Islet of Langerhans (tissue), 1 donor: ENCODE measurements around the gene ARTN.

Source experiments
- FAIRE-seq: peaks from one replicate; lab custom pipeline; 2011; peaks lifted over from hg19 to GRCh38; lab: Jason Lieb, UNC

The ARTN gene

DNA sequence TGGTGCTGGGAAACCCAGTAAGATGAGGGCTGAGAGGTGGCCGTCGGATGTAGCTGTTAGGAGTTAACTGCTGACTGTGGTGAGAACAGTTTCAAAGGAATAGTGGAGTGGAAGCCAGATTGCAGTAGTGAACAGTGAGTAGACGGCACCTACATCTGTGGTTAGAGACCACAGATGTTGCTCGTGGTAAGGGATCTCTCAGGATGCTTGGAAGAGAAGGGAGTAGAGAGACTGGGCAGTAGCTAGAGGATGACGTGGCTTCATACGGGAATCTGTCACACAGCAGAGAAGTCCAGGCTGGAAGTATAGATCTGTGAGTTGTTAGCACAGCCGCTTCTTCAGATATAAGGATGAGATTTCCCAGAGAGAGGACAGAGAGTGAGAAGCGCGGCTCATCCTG lies 7.8 kb upstream of the ARTN start:
- FAIRE-seq = no peak

DNA sequence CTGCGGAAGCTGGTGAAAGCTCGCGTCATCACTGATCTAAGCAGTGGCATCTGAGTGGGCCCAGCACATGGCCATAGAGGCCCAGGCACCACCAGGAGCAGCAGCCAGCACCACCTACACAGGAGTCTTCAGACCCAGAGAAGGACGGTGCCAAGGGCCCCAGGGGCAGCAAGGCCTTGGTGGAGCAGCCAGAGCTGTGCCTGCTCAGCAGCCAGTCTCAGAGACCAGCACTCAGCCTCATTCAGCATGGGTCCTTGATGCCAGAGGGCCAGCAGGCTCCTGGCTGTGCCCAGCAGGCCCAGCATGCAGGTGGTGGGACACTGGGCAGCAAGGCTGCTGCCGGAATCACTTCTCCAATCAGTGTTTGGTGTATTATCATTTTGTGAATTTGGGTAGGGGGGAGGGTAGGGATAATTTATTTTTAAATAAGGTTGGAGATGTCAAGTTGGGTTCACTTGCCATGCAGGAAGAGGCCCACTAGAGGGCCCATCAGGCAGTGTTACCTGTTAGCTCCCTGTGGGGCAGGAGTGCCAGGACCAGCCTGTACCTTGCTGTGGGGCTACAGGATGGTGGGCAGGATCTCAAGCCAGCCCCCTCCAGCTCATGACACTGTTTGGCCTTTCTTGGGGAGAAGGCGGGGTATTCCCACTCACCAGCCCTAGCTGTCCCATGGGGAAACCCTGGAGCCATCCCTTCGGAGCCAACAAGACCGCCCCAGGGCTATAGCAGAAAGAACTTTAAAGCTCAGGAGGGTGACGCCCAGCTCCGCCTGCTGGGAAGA lies 3.2 kb upstream of the ARTN start:
- no peak for FAIRE-seq

DNA sequence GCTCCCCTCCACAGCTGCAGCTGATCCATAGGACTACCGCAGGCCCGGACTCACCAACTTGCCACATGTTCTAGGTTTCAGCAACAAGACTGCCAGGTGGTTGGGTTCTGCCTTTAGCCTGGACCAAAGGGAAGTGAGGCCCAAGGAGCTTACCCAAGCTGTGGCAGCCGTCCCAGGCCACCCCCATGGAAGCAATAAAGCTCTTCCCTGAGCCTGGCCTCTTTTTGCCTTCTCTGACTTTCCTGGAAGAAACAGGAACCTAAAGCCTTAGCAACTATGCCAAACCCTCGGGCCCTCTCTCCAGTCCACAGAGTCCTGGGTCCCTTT lies 2.7 kb upstream of the ARTN start:
- FAIRE-seq = no peak

DNA sequence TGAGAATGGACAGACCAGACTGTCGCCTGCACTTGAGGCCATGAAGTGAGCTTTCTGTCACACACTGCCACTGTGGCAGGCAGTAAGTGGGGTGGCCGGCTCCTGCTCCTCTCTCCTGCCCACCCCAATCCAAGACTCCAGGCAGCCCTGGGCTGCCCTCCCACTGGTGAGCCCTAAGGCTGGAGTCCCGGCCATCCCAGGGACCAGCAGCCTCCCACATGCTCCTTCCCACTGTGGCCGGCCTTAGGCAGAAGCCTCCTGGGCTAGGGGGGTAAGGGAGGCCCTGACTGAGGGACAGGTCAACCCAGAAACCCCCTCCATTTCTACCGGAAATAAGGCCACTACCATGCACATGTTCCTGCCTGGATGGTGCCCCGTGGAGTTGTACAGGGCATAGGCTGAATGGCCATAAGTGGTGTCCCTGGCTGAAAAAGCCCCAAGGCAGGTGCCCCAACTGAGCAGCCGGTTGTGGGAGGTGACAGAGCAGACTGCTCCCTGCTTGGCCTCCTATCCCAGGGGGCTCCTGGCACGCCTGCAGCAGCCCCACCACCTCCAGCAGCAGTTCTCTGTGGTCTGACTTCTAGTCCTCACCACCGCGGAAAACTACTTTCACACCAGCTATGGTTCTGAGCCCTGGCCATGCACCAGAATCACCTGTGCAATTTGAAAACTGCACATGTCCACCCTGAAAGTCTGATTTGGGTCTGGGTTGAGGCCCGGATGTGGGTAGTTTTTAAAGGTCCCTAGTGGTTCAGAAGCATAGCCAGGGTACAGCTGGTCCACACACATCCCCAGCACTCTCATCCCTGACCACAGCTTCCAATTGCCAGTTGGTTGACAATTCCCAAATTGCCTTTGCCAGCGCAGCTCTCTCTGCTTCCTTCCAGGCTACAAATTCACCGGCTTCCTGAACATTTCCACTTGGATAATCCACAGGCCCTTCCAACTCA lies 1.6 kb upstream of the ARTN start:
- no peak for FAIRE-seq

DNA sequence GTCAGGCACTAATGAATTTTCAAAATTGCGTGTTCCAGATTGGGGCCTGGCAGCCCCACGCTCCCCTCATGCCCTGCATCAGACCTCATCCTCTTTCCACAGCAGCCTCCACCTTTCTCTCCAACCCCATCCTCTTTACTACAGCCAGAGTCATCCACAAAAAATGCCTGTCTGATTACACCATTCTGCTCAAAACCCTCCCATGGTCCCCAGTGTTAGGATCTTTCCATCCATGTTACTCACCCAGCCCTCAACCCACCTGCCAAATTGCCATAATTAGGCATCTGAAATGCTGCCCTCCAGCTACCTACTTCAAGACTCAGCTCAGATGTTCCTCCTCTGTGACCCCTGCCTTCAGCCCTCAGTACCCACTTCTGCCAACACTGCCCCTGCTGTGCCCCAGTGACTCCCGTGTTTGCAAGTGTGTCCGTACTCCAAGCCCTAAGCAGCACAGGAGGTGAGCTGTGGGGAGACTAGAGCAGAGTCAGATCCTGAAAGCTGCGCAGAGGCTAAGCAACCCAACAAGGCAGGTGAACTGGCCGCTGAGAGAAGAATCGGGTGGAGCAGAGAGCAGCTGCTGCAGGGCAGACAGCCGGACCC lies 715 bp upstream of the ARTN start:
- FAIRE-seq = no peak

DNA sequence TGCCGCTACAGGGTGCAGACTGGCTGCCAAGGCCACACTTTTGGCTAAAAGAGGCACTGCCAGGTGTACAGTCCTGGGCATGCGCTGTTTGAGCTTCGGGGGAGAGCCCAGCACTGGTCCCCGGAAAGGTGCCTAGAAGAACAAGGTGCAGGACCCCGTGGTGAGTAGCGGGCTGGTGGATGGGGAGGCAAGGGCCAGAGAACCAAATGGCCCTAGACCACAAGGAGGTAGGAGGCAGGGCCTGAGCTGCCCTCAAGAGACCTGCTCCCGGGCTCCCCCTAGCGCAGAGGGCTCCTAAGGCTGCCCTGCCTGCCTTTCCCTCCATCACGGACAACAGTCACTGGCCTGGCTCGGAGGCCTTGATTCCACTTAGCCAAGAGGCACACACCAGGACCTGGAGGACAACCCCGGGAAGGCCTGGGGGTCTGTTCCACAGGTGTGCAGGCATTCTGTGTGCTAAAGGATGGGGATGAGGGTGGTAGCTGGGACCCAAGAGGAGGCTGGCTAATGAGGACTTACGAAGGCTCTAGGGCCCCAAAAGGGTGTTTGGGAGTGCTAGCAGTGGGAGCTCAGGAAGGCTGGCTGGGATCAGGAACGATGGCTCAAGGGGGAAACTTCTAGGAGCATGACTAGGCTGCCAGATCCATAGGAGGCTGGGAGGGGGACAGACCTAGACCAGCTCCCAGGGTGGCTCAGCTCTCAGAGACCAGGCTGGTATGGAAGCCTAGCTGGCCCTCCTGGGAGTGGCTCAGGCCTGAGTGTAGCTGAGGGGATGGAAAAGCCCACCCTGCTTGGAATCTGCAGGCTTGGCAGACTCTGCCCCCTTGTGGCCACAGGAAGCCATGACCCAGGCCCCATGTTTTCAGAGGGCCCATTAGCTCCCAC lies 742 bp downstream of the ARTN start:
- FAIRE-seq = no peak

DNA sequence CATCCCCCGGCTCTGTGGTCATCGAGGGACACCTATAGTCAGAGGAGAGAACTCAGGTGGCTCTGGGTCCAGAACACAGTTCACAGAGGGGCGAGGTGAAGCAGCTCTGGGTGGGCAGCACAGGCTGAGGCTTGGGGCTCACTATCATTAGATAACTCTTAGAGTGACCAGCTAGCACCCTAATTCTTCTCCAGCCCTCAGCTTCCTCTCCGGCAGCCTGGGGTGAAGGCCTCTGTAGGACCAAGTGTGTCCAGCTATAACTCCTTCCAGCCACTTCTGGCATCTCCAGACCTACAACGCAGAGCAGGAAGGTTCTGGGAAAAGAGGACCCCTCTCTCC lies 1.4 kb downstream of the ARTN start:
- FAIRE-seq = no peak

DNA sequence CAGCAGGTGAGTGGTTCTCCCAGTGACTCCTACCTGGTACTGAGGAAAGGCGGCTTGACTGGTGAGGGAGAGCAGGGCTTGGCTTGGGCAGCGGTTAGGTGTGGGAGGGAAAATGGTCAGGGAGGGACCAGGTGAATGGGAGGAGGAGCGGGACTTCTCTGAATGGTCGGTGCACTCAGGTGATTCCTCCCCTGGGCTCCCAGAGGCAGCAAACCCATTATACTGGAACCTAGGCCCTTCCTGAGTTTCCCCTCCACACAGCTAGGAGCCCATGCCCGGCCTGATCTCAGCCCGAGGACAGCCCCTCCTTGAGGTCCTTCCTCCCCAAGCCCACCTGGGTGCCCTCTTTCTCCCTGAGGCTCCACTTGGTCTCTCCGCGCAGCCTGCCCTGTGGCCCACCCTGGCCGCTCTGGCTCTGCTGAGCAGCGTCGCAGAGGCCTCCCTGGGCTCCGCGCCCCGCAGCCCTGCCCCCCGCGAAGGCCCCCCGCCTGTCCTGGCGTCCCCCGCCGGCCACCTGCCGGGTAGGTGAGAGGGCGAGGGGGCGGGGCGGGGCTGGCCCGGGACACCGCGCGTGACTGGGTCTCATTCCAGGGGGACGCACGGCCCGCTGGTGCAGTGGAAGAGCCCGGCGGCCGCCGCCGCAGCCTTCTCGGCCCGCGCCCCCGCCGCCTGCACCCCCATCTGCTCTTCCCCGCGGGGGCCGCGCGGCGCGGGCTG lies 2.3 kb downstream of the ARTN start:
- no peak for FAIRE-seq

DNA sequence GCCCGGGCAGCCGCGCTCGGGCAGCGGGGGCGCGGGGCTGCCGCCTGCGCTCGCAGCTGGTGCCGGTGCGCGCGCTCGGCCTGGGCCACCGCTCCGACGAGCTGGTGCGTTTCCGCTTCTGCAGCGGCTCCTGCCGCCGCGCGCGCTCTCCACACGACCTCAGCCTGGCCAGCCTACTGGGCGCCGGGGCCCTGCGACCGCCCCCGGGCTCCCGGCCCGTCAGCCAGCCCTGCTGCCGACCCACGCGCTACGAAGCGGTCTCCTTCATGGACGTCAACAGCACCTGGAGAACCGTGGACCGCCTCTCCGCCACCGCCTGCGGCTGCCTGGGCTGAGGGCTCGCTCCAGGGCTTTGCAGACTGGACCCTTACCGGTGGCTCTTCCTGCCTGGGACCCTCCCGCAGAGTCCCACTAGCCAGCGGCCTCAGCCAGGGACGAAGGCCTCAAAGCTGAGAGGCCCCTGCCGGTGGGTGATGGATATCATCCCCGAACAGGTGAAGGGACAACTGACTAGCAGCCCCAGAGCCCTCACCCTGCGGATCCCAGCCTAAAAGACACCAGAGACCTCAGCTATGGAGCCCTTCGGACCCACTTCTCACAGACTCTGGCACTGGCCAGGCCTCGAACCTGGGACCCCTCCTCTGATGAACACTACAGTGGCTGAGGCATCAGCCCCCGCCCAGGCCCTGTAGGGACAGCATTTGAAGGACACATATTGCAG lies 3.0 kb downstream of the ARTN start:
- FAIRE-seq = no peak

DNA sequence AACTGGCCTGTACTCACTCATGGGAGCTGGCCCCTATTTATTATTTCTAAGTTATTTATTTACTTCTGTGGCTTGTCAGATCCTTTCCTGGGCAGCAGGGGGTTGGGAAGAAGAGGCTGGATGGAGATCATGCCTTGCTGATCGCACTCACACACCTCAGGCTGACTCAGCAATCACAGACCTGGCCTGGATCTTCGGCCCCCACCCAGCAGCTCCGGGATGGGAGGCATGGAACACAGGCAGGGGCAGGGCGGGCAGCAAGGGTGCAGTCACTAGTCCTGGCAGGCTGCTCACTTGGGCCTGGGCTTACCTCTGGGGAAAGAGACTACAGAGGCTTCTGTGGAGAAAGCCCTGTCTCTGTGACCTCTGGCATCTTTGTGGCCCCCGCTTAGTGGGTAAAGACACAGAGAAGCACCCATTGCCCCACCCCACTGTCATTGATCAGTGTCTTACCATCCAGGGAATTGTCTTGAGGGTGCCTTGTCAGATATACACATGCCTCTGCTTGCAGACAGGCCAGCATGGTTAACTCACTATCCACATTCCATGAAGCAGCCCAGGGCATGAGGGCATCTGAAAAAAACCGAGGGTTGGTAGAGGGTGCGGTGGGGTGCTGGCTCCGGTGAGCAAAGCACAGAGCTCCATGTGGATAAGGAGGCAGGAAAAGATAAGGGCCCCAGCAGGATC lies 3.7 kb downstream of the ARTN start:
- no peak for FAIRE-seq

DNA sequence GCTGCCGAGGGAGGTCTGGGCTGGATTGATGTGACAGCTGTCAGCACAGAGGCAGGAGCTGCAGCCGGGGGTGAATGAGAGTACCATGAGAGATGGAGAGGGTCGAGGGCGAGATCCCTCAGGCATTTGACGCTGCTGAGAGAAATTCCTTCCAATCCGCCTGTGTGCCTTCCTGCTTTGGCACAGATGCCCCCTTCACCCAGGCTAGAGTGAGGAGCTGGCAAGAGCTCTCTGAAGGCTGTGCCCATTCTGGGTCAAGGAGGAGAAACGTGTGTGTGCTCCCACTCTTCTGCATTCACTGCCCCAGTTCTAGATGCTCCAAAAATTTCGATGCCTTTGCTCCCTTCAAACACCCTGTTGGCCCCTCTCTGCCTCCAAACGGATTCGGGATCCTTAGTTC lies 4.8 kb downstream of the ARTN start:
- no peak for FAIRE-seq

DNA sequence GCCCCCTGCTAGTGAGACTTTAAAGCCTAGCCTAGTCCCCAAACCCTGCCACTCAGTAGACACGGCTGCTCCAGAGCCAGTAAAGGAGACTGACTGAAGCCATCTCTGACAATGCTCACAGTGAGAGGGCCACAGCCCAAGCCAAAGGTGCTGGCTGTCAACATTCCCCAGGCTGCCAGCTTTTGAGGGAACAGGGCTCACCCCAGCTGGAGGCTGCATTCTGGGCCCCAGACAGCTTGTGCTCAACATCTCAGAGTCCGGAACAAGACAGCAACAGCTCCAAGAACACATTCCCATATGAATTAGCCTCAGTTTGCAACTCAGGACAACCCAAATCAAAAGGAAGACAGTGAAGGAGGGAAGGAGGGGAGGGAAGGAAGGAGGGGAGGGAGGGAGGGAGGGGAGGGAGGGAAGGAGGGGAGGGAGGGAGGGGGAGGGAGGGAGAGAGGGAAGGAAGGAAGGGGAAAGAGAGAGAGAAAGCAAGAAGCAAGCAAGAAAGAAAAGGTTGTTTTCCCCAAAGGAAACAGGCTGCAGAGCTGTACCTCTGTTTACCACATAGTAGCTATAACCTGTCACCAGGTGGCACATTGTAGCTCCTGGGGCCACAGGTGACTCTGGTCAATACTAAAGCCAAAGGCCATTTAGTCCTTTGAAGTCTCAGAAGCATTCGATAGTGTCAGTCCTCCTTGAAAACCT lies 5.4 kb downstream of the ARTN start:
- FAIRE-seq = no peak

DNA sequence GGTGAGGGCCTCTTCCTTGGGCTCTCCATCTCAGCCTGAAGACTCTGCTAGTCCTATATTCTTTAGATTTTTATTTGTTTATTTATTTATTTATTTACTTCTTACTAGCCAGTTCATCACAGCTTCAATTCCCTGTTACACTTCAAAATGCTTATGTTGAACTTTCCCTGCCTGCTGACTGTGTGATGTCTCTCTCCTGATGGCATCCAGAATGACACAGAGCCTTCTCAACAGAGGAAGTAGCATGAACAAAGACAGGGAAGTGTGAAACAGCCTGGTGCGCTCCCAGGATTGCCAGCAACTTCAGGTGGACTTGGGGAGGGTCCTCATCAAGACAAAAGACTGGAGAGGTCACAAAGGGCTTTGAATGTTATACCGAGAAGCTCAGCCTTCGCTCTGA lies 8.8 kb downstream of the ARTN start:
- FAIRE-seq = no peak

DNA sequence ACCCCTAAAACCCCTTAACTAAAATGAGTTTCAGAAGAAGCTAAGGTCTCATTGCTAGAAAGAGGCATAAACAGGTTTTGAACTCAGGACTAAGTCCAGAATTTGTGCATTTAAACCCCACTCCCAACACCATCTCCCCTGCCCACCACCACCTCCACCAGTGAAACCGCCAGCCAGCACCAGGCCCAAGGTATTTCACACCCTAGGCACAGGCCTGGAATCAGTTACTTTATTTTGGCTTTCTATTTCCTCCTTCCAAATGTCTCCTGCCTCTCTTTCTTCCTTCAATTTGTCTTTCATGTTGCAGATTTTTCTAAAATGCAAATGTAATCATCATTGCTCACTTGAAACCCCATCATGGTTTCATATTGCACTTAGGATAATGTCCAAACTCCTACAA lies 11.3 kb downstream of the ARTN start:
- FAIRE-seq = no peak

DNA sequence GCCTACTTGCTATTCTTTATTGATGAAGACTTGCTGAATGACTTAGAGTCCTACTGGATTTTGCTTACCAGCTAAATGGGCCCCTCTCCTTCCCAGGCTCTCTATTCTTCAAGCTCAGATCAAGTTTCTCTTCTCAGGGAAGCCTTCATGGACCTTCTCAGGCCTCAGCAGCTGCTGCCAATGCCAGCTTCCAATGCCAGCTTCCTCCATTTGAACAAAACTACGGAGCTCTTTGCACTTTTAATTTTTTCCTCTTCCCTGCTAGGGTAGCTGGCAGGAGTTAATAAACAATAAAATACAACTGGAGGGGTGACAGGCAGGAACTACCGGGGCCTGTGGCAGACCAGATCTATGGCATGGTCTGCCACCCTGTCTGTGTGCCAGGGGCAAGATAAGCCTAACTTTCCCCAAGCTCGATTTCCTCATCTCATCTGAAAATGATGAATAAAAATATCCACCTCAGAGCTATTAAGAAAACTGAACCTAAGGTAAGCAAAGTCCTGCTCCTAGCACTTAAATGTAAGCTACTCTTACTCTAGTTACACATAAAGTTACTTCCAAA lies 12.2 kb downstream of the ARTN start:
- FAIRE-seq = no peak

DNA sequence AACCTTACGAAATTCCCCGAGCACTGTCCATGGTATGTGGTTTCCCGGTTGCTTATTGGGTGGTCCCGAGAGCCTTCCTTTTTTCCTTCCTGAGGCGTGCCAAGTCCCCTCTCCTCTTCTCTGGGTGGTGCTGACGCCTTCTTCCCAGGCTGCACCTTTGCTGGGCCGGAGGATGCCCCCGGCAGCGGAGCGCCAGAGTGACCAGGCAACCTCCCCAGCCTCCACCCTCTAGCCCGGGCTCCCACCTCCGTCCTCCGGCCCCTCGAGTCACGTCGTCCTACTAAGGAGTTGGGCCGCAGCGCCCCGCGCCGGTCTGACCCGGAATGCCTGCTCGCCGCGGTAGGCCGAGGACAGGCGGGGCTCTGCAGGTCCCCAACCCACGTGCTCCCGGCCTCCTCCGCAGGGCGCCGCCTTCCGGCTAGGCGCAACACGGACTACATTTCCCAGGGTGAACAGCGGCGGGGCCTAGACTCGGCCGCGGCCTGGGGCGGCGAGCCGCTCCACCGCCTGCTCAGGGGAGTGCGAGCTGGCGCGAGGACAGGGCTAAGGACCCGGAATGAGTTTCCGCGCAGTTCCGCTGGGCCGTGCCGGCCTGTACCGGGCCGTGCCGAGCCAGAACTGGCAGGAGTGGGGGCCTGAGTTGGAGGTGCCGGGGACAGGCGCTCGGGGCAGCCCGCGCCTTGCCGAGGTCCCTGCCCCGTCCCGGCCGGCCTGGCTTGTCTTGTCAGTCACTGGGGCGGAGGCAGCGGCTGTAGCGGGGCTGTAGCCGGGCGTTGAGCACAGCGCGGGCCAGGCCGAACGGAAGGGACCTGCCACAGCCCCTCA lies 12.8 kb downstream of the ARTN start, which contains the start of gene IPO13:
IPO13 (plus strand) TSS at position 715 of the 825 bp plus-strand sequence. CDS start 651 bp downstream, outside the sequence.
- FAIRE-seq = no peak

DNA sequence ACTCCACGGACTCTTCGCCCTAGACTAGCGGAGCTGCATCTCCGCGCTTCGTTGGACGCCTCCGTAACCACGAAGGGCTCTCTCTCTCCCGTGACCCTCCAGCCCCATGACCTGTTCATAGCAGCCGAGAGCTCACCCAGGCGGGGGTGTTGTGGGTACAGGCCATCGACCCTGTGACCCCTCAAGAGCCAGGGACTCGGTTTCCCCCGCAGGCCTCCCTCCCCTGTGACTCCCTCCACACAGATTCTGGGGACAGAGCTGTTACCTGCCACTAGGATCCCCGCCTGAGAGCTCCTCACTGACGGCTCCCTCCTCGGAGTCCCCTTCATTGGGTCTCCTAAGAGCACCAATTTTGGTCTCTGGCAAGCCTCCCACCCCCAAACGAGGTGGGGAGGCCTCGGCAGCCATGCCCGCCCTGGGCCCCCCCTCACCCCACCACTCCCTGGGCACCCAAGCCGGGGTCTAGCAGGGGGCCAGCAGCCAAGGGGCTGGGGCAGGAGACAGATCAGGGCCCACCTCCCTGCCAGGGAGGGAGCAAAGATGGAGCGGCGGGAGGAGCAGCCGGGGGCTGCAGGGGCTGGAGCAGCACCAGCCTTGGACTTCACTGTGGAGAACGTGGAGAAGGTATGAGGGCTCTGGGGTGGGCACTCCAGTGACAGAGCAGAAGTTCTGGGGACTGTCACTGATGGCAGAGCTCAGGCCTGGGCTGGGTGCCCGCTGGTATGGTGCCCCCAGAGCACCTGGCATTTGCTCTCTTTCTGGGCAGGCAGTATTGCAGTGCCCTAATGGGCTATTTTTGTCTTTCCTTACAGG lies 13.7 kb downstream of the ARTN start:
- no peak for FAIRE-seq
